ENCODE data around the gene GAREM1.
"Not testable (repeated sequence)": the region's sequence is repeated elsewhere in the genome, so short reads cannot be mapped to it uniquely, and the experiment has no call there.

GAREM1 gene

GRCh38 chr18:32470714-32471633 is at the start of gene GAREM1:
GAREM1 (minus strand) TSS chr18:32470882; CDS start chr18:32470428, 454 bp downstream.
- peak; percentile 98 for DNase-seq

GRCh38 chr18:32511147-32511546 is 40.5 kb upstream of the GAREM1 start:
- DNase-seq: no peak

DNA sequence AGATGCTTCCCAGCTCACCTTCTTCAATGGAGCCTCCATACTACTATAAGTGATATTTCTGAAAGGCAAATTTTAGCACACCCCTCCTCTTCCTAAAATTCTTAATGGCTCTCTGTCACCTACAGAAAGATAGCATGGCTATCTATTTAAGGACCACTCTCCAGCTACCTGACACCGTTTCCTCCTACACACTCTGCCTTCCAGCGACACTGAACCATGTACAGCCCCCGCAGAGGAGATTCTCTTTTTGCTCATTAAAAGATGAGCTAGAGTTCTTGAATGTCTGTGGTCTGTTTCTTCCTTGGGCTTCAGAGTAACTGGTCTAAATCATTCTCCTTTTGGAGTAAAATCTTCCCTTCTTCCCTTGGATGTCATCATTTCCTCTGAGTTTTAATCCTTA is 38.4 kb upstream of the GAREM1 start:
- no peak for DNase-seq

DNA sequence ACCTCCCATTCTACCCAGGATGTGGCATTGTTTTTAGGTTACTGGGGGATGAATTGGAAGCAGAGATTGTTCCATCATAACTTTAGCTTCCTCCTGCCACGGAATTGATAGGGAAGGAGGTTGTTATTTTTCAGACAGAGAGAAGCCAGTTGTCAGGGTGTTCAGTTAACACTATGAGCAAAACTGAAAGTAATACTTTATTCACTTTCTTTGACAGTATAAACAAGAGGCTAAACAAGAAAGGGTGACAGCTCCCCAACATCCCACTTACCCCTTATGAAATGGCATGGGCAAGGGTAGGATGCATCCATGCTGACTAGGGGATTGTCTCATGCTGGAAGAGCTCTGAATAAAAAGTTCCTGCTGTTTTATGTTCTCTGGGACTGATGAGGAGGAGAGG is 36.4 kb upstream of the GAREM1 start:
- no peak for DNase-seq

DNA sequence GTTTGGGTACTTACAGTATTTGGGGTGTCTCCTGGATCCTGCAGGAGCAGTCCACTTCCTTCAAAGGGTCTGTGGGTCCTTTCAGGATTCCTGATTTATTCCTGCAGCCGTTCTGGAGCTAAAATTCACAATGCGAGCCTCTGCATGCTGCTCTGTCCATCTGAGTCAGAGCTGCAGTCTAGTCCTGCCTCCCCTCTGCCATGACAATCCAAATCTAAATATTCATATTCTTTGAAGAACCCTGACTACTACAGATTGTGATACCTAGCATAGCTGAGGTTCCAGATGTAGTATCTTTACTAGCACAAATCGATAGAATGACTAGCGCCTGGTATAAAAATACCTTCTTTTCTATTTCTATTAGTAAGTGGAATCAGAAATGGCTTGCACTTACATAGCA is 31.3 kb upstream of the GAREM1 start:
- DNase-seq: no peak

- DNase-seq: not testable (repeated sequence)
Observed at GRCh38 chr18:32501242-32501641, 30.6 kb upstream of the GAREM1 start.

DNA sequence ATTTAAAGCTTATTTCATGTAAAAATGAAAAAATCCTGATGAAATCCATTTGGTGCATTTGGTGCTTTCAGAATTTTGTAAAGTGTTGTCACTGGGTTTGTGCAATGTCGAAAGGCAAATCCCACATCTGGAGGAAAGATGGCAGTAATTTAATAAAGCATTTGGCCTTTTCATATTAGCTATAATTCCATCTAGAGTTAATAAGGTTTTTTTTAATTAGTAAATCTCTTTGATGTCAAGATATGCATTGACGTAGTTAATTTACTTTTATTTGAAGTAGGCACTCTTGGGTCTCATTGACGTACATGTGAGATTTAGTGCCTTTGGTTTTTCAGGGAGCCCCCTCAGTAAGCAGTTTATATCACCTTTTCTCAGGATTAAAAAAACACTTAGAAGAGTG is 12.3 kb upstream of the GAREM1 start:
- DNase-seq: no peak

DNA sequence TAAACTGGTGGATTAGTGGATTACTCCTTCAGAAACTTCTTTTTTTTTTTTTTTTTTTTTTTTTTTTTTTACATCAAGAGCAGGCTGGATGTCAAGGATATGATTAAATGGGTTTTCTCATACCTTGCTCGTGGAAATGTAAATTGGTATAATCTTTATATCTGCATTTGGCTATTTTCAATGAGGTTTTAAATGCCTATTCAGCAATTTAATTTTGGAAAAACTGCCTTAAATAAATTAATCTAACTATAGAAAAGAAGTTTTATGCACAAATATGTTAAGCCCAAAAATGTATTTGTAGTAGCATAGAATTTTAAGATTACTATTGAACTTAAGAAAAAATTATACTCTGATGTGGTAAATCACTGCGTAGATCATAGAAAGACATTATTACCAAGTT is 11.4 kb upstream of the GAREM1 start:
- no peak for DNase-seq

- no peak for DNase-seq
Observed at GRCh38 chr18:32480581-32480980, 9.9 kb upstream of the GAREM1 start.

DNA sequence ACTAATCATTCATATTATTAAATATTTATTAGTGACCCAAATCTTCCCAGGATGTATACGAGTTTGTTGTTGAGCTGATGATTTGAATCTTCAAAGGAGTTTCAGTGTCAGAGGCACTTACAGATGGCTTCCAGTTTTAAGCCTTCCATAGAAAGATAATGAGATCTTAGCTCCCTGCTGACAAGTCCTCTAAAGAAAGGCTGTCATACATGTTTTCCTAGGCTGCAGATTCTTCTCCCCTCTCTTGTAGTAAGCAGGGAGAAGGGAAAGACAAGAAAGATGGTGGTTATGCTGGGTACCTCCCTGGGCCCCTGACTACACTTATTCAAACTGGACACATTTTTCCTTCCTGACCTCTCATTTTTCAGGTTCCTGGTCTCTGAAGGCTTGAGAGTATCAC is 8.1 kb upstream of the GAREM1 start:
- no peak for DNase-seq

DNA sequence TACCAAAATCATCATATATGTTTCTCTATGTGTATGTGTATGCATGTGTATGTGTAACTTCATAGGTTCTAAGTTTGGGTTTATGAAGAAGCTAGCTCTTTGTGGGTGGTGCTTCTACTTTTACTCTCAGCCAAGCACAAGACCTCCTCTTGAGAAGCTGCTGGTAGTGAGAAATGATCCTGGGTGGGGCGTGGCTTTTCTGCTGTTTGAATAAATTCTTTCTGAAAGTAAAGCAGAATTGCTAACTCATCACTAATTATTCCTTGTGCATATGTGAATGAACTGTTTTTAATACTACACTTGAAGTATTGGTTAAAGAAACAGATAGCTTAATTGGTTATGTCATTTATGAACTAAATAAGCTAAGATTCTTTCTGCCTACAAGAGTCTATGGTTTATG is 7.6 kb upstream of the GAREM1 start:
- DNase-seq: no peak

DNA sequence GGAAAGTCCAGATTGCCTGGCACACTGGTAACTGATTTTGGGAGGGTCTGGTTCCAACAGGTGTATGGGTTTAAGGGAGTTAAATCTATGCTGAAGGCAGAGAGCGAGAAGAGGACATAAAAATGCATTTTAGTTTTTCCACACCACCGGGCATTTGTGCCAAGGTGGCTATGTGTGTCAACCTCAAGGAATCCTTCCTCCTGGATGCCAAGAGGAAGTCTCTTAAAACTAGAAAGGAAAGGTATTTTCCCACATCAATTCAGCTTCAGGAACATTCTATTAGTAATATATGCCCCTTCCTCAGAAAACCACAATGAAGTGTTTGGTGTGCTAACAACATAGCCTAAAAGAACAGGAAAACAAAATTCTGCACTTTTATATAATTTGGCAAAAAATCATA is 5.4 kb upstream of the GAREM1 start:
- no peak for DNase-seq

DNA sequence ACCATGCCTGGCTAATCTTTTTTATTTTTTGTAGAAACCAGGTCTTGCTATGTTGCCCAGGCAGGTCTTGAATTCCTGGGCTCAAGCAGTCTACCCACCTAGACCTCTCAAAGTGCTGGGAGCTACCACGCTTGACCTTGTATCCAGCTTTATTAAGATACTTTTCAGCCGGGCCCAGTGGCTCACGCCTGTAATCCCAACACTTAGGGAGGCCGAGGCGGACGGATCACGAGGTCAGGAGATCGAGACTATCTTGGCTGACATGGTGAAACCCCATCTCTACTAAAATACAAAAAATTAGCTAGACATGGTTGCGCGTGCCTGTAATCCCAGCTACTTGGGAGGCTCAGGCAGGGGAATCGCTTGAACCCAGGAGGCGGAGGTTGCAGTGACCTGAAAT is 4.4 kb upstream of the GAREM1 start:
- DNase-seq: not testable (repeated sequence)

- no peak for DNase-seq
Observed at GRCh38 chr18:32473325-32473724, 2.6 kb upstream of the GAREM1 start.

- DNase-seq: no peak
Observed at GRCh38 chr18:32472841-32473240, 2.2 kb upstream of the GAREM1 start.

DNA sequence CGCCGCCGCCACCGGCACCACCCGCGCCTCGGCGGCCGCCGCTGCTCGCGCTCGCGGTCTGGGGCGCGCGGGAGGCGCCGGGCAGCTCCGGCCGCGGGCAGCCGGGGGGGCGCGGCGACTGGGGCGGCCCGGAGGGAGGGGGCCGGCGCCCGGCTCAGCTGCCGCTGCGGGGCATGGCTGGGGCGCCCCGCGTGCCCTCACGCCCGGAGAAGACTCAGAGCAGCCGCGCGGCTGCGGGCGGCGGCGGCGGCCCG is 295 bp downstream of the GAREM1 start:
- DNase-seq: no peak

GRCh38 chr18:32469691-32470459 is 807 bp downstream of the GAREM1 start:
- peak; percentile 15 for DNase-seq

GRCh38 chr18:32469190-32469651 is 1.5 kb downstream of the GAREM1 start:
- peak; percentile 17 for DNase-seq

DNA sequence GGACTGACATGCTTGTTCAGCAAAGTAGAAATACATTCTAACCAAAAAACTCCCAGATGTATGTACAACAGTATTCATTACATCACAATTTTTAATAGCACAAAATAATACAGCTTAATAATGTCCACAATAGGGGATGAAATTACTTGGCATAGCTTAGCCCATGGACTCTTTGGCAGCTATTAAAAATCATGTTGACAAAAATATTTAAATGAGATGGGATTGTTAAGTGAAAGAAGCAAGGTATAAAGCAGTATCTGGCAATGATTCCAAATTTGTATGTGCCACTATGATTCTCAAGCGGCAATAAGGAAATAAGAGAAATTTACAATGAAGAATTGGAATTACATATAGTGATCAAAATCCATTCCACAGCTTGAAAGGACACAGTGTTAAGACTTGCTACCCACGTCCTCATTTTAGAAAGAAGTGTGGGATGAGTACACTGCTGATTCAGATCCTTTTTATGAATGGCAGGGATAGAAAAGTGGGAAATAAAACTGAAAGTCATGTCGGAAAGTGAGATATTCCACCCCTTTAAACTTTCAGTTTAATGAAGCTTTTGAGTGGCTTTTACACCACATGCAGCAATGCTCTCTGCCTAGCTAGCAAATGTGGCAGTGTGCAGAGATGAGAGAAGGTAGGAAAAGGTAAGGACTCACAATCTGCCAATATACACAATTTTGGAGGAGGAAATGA is 2.4 kb downstream of the GAREM1 start:
- DNase-seq: no peak

- DNase-seq: no peak
Observed at GRCh38 chr18:32461709-32462272, 8.9 kb downstream of the GAREM1 start.

DNA sequence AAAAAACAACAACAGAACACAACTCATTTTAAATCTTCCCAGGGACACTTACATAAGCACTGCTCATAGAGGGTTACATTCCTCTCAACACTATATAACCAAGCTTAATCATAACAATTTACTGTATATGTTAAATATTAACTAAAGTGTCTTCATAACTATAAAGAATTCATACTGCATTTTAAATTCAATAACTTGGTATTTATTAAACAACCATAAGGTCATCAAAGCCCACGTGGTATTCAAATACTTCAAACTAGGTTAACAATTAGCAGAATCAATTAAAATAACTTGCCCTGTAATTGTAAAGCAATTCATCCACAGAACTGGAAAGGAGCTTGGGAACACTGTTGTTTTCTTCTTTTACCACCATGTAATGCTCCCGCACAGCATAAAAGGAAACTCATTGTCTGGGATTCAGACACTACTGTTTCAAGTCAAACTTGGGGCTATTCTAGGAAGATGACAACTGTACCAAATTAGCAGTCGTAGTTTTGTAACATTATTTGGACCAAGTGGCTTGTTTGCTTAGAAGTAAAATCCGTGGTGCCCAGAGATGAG is 10.4 kb downstream of the GAREM1 start:
- no peak for DNase-seq

- DNase-seq: no peak
Observed at GRCh38 chr18:32459361-32460101, 11.2 kb downstream of the GAREM1 start.

Data from fibroblast of skin of right biceps (primary cell).